ENCODE data around the gene UGT2B10.
"Not testable (repeated sequence)": the region's sequence is repeated elsewhere in the genome, so short reads cannot be mapped to it uniquely, and the experiment has no call there.

DNA sequence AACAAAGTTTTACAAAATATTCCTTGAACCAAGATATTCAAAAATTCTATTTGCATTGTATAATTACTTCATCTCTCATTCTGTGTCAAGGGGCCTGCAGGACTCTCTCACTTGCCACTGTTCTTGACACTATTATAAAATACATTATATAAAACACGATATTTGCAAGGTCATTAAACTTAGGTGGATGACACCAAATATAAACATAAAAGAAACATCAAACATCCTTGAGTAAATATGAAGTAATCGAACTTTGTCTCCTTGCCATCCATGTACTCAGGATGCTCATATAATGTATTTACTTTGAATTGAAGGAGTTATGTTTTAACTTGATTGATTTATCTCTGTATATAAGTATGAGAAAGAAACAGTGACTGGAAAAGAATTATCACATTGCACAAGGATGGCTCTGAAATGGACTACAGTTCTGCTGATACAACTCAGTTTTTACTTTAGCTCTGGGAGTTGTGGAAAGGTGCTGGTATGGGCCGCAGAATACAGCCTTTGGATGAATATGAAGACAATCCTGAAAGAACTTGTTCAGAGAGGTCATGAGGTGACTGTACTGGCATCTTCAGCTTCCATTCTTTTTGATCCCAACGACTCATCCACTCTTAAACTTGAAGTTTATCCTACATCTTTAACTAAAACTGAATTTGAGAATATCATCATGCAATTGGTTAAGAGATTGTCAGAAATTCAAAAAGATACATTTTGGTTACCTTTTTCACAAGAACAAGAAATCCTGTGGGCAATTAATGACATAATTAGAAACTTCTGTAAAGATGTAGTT lies at the start of gene UGT2B10:
- TF ChIP-seq, protein P1, sequence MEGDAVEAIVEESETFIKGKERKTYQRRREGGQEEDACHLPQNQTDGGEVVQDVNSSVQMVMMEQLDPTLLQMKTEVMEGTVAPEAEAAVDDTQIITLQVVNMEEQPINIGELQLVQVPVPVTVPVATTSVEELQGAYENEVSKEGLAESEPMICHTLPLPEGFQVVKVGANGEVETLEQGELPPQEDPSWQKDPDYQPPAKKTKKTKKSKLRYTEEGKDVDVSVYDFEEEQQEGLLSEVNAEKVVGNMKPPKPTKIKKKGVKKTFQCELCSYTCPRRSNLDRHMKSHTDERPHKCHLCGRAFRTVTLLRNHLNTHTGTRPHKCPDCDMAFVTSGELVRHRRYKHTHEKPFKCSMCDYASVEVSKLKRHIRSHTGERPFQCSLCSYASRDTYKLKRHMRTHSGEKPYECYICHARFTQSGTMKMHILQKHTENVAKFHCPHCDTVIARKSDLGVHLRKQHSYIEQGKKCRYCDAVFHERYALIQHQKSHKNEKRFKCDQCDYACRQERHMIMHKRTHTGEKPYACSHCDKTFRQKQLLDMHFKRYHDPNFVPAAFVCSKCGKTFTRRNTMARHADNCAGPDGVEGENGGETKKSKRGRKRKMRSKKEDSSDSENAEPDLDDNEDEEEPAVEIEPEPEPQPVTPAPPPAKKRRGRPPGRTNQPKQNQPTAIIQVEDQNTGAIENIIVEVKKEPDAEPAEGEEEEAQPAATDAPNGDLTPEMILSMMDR (IDR thresholded peaks at IDR 0.05), result not testable (repeated sequence)
- not testable (repeated sequence) for TF ChIP-seq POLR2A (IDR thresholded peaks at IDR 0.05)
